Activated CD8-positive, alpha-beta T cell treated with anti-CD3 and anti-CD28 coated beads, Interleukin-2, amount 10 ng/mL, durations not matched to agents 7 days and 5 days (primary cell): ENCODE data around the gene SULT1C2. TPM values are rescaled to one million over a fixed set of nuclear protein-coding genes. Genes with fewer than 3 reads are reported as not detected.

Experiments used
- ATAC-seq: fragments of 150-1000 bp; cut with Tn5 transposase; one replicate; pipeline ENCODE4 v1.10.0; 2021; ENCODE audit warnings: moderate library complexity
- CTCF ChIA-PET: fragments of 350-600 bp; sonication (Branson Sonifier 250); formaldehyde crosslinking; loops from one replicate; lab custom pipeline; 2021; ENCODE audit warnings: antibody characterized with exemption; lab: Charles Lee
- POLR2A ChIA-PET: fragments of 350-600 bp; sonication (Branson Sonifier 250); formaldehyde crosslinking; loops from one replicate; lab custom pipeline; 2021; ENCODE audit warnings: antibody characterized with exemption; lab: Charles Lee
- DNase-seq: peaks from one replicate; pipeline ENCODE4 v3.0.0-alpha.2; 2020
- H3K27ac Mint-ChIP-seq: one replicate; pipeline ENCODE4 v1.8.0; 2021; ENCODE audit warnings: mild to moderate bottlenecking, mixed read lengths
- H3K27me3 Mint-ChIP-seq: one replicate; pipeline ENCODE4 v1.8.0; 2021; ENCODE audit warnings: low read depth, mixed read lengths
- H3K36me3 Mint-ChIP-seq: one replicate; pipeline ENCODE4 v1.8.0; 2021; ENCODE audit warnings: low read depth, mixed read lengths
- H3K4me1 Mint-ChIP-seq: one replicate; pipeline ENCODE4 v1.8.0; 2021; ENCODE audit warnings: low read depth, mixed read lengths
- H3K4me3 Mint-ChIP-seq: one replicate; pipeline ENCODE4 v1.8.0; 2021; ENCODE audit warnings: mild to moderate bottlenecking, mixed read lengths
- H3K9me3 Mint-ChIP-seq: one replicate; pipeline ENCODE4 v1.8.0; 2022; ENCODE audit warnings: mixed read lengths; ENCODE audit not compliant: insufficient read depth
- total RNA-seq, 2 experiments: library from RNA; stranded (reverse); gene quantifications; one replicate each; pipeline ENCODE4 v1.2.3, GENCODE V29; 2021

Gene SULT1C2
- total RNA-seq: not detected

- ChIA-PET POLR2A (no interaction called here), CTCF (no interaction called here)
- ATAC-seq: no peak
These were observed at the start of gene SULT1C2 for GRCh38 chr2:108288534-108289106. SULT1C2 (plus strand) TSS chr2:108288895; CDS start chr2:108293668, 4,773 bp downstream.

GRCh38 chr2:108239786-108240185, 48.9 kb upstream of the SULT1C2 start, which contains the start of gene SULT1C3:
SULT1C3 (plus strand) TSS chr2:108239968; CDS start chr2:108247195, 7,227 bp downstream.
- Mint-ChIP-seq H3K27me3 (no peaks in the 10 kb centered on the region), H3K36me3 (no peaks in the 10 kb centered on the region), H3K27ac (no peak within 1 kb of the TSS), H3K9me3 (peaks cover 6% of the 10 kb centered on the region), H3K4me1 (no peaks in the 10 kb centered on the region), H3K4me3 (no peak within 1 kb of the TSS)
- ATAC-seq (no peak), DNase-seq (no peak)
- POLR2A ChIA-PET: no interaction called here
- CTCF ChIA-PET: no interaction called here

More at GRCh38 chr2:108288534-108289106, at the start of gene SULT1C2:
- DNase-seq: no peak
- H3K36me3 Mint-ChIP-seq: no peaks in the 10 kb centered on the region
- H3K9me3 Mint-ChIP-seq: no peaks in the 10 kb centered on the region
- H3K27ac Mint-ChIP-seq: no peak within 1 kb of the TSS
- no peaks in the 10 kb centered on the region for H3K4me1 Mint-ChIP-seq
- no peak within 1 kb of the TSS for H3K4me3 Mint-ChIP-seq
- H3K27me3 Mint-ChIP-seq: peaks cover 3% of the 10 kb centered on the region

- H3K4me1 Mint-ChIP-seq: no peaks in the 10 kb centered on the region
- H3K4me3 Mint-ChIP-seq: no peak overlapping the region
- no peaks in the 10 kb centered on the region for H3K27me3 Mint-ChIP-seq
- H3K36me3 Mint-ChIP-seq: no peaks in the 10 kb centered on the region
- no peak for DNase-seq
- H3K27ac Mint-ChIP-seq: no peak overlapping the region
- POLR2A ChIA-PET: no interaction called here
- CTCF ChIA-PET: no interaction called here
- ATAC-seq: no peak
- H3K9me3 Mint-ChIP-seq: peaks cover 6% of the 10 kb centered on the region
These were observed 47.7 kb upstream of the SULT1C2 start for GRCh38 chr2:108240966-108241365.

DNA sequence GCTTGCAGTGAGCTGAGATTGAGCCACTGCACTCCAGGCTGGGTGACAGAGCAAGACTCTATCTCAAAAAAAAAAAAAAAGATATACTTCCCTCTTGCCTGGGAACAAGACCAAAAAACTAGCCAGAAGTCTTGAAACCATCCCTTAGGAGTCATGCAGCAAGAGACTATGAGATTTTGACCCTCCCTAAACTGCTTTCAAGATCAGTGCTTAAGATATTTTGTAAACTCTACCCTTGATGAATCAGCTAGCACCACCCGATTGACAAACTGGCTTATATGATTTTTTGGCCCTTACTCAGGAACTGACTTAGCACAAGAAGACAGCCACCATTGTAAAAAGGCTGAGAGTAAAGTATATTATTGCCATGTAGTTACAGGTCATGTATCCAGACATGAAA, 45.1 kb upstream of the SULT1C2 start:
- no peak overlapping the region for H3K27ac Mint-ChIP-seq
- no peak overlapping the region for H3K4me3 Mint-ChIP-seq
- no peaks in the 10 kb centered on the region for H3K36me3 Mint-ChIP-seq
- POLR2A ChIA-PET: no interaction called here
- H3K27me3 Mint-ChIP-seq: no peaks in the 10 kb centered on the region
- ATAC-seq: no peak
- CTCF ChIA-PET: no interaction called here
- no peaks in the 10 kb centered on the region for H3K4me1 Mint-ChIP-seq
- no peaks in the 10 kb centered on the region for H3K9me3 Mint-ChIP-seq
- no peak for DNase-seq

GRCh38 chr2:108244667-108245414, 43.9 kb upstream of the SULT1C2 start:
- Mint-ChIP-seq H3K4me1 (no peaks in the 10 kb centered on the region), H3K27ac (no peak overlapping the region), H3K4me3 (no peak overlapping the region), H3K36me3 (no peaks in the 10 kb centered on the region), H3K9me3 (no peaks in the 10 kb centered on the region), H3K27me3 (no peaks in the 10 kb centered on the region)
- DNase-seq (no peak), ATAC-seq (no peak)
- ChIA-PET CTCF (no interaction called here), POLR2A (no interaction called here)

- H3K9me3 Mint-ChIP-seq: no peaks in the 10 kb centered on the region
- H3K4me1 Mint-ChIP-seq: no peaks in the 10 kb centered on the region
- H3K27ac Mint-ChIP-seq: no peak overlapping the region
- no peak for ATAC-seq
- peaks cover 4% of the 10 kb centered on the region for H3K27me3 Mint-ChIP-seq
- ChIA-PET CTCF (no interaction called here), POLR2A (no interaction called here)
- no peak for DNase-seq
- H3K36me3 Mint-ChIP-seq: no peaks in the 10 kb centered on the region
- H3K4me3 Mint-ChIP-seq: no peak overlapping the region
These were observed 35.6 kb upstream of the SULT1C2 start for GRCh38 chr2:108253106-108253505.

GRCh38 chr2:108257757-108258331, 30.9 kb upstream of the SULT1C2 start:
- Mint-ChIP-seq H3K9me3 (no peaks in the 10 kb centered on the region), H3K36me3 (no peaks in the 10 kb centered on the region), H3K4me3 (no peak overlapping the region), H3K27me3 (peaks cover 4% of the 10 kb centered on the region), H3K4me1 (no peaks in the 10 kb centered on the region), H3K27ac (no peak overlapping the region)
- ChIA-PET POLR2A (no interaction called here), CTCF (no interaction called here)
- no peak for ATAC-seq
- no peak for DNase-seq

GRCh38 chr2:108260773-108261172, 27.9 kb upstream of the SULT1C2 start:
- DNase-seq: no peak
- no peak for ATAC-seq
- Mint-ChIP-seq H3K36me3 (no peaks in the 10 kb centered on the region), H3K27ac (no peak overlapping the region), H3K4me3 (no peak overlapping the region), H3K9me3 (no peaks in the 10 kb centered on the region), H3K4me1 (no peaks in the 10 kb centered on the region), H3K27me3 (peaks cover 12% of the 10 kb centered on the region)
- CTCF ChIA-PET: no interaction called here
- POLR2A ChIA-PET: no interaction called here

DNA sequence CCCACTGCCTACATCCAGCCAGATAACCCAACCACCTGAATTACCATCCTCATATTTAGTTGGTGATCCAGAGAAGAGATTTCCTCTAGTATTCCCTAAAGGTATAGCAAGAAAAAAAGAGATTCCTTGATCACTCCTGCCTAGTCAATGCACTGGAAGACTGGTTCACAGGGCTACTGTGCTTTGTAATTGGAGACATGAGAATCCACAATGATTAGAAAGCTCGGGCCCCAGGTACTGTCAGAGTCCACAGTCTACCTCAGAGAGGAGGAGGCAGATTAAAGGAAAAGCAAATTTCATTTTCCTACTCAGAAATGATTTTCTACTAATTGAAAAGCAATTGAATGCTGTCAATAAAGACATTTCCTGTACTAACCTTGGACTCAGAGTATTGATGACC, 26.7 kb upstream of the SULT1C2 start:
- H3K4me3 Mint-ChIP-seq: no peak overlapping the region
- H3K27me3 Mint-ChIP-seq: peaks cover 10% of the 10 kb centered on the region
- no peaks in the 10 kb centered on the region for H3K9me3 Mint-ChIP-seq
- no peak overlapping the region for H3K27ac Mint-ChIP-seq
- CTCF ChIA-PET: no interaction called here
- H3K4me1 Mint-ChIP-seq: no peaks in the 10 kb centered on the region
- ATAC-seq: no peak
- no peaks in the 10 kb centered on the region for H3K36me3 Mint-ChIP-seq
- POLR2A ChIA-PET: no interaction called here
- DNase-seq: no peak

GRCh38 chr2:108263401-108263800, 25.3 kb upstream of the SULT1C2 start:
- Mint-ChIP-seq H3K27ac (no peak overlapping the region), H3K4me3 (no peak overlapping the region), H3K4me1 (no peaks in the 10 kb centered on the region), H3K9me3 (no peaks in the 10 kb centered on the region), H3K36me3 (no peaks in the 10 kb centered on the region), H3K27me3 (peaks cover 10% of the 10 kb centered on the region)
- DNase-seq (no peak), ATAC-seq (no peak)
- CTCF ChIA-PET: no interaction called here
- POLR2A ChIA-PET: no interaction called here

GRCh38 chr2:108266218-108266617, 22.5 kb upstream of the SULT1C2 start:
- Mint-ChIP-seq H3K27ac (no peak overlapping the region), H3K9me3 (no peaks in the 10 kb centered on the region), H3K4me3 (no peak overlapping the region), H3K27me3 (peaks cover 10% of the 10 kb centered on the region), H3K4me1 (no peaks in the 10 kb centered on the region), H3K36me3 (no peaks in the 10 kb centered on the region)
- ChIA-PET POLR2A (no interaction called here), CTCF (no interaction called here)
- ATAC-seq (no peak), DNase-seq (no peak)

GRCh38 chr2:108267101-108267500, 21.6 kb upstream of the SULT1C2 start:
- H3K27ac Mint-ChIP-seq: no peak overlapping the region
- DNase-seq: no peak
- no peaks in the 10 kb centered on the region for H3K36me3 Mint-ChIP-seq
- no peaks in the 10 kb centered on the region for H3K4me1 Mint-ChIP-seq
- H3K4me3 Mint-ChIP-seq: no peak overlapping the region
- no peaks in the 10 kb centered on the region for H3K9me3 Mint-ChIP-seq
- ChIA-PET CTCF (no interaction called here), POLR2A (no interaction called here)
- H3K27me3 Mint-ChIP-seq: peaks cover 10% of the 10 kb centered on the region
- no peak for ATAC-seq
